Measurements from ENCODE around the gene GDF15.
"Not testable (repeated sequence)": the region's sequence is repeated elsewhere in the genome, so short reads cannot be mapped to it uniquely, and the experiment has no call there.

Gene GDF15

DNA sequence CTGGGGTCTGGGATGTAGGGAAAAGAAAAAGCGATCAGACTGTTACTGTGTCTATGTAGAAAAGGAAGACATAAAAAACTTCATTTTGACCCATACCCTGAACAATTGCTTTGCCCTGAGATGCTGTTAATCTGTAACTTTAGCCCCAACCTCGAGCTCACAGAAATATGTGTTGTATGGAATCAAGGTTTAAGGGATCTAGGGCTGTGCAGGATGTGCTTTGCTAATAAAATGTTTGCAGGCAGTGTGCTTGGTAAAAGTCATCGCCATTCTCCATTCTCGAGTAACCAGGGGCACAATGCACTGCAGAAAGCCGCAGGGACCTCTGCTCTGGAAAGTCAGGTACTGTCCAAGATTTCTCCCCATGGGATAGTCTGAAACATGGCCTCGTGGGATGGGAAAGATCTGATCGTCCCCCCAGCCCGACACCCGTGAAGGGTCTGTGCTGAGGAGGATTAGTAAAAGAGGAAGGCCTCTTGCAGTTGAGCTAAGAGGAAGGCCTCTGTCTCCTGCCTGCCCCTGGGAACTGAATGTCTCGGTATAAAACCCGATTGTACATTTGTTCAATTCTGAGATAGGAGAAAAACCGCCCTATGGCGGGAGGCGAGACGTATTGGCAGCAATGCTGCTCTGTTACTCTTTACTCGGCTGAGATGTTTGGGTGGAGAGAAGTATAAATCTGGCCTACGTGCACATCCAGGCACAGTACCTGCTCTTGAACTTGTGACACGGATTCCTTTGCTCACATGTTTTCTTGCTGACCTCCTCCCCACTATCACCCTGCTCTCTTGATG lies 16.7 kb downstream of the GDF15 start:
- not testable (repeated sequence) for H3K4me1 Mint-ChIP-seq; H3K4me3 Mint-ChIP-seq; ATAC-seq (replicated peaks; ENCODE audit: extremely low read depth, poor library complexity, severe bottlenecking); DNase-seq (ENCODE audit: low spot score in 2 of 2); H3K36me3 Mint-ChIP-seq (ENCODE audit: insufficient read depth); H3K9me3 Mint-ChIP-seq
- H3K27me3 Mint-ChIP-seq, result peaks cover 31% of the 10 kb centered on the region
- H3K27ac Mint-ChIP-seq (ENCODE audit: low read depth), result peak overlapping the region; percentile 52

DNA sequence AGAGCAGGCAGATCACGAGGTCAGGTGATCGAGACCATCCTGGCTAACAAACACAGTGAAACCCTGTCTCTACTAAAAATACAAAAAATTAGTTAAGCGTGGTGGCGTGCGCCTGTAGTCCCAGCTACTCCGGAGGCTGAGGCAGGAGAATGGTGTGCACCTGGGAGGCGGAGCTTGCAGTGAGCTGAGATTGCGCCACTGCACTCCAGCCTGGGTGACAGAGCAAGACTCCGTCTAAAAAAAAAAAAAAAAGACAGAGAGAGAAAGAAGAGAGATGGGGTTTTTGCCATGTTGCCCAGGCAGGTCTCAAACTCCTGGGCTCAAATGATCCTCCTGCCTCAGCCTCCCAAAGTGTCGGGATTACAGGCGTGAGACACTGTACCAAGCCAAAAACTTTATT lies 19.8 kb downstream of the GDF15 start:
- not testable (repeated sequence) for H3K27ac Mint-ChIP-seq (ENCODE audit: low read depth); DNase-seq (ENCODE audit: low spot score in 2 of 2); H3K36me3 Mint-ChIP-seq (ENCODE audit: insufficient read depth); H3K4me3 Mint-ChIP-seq; ATAC-seq (replicated peaks; ENCODE audit: extremely low read depth, poor library complexity, severe bottlenecking); H3K9me3 Mint-ChIP-seq; H3K4me1 Mint-ChIP-seq
- peaks cover 23% of the 10 kb centered on the region for H3K27me3 Mint-ChIP-seq

DNA sequence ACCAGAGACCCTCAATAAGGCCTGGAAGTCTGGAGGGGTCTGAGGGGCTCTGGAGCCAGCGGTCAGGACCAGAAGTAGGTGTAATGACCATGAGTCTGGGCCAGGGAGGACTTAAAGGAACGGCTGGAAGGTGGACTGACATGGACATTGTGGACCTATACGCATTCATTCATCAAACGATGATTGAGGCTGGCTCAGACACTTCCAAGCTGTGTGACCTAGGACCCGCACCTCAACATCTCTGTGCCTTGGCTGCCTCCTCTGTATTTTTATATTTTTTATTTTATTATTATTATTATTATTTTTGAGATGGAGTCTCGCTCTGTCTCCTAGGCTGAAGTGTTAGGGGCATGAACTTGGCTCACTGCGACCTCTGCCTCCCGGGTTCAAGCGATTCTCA lies 20.8 kb downstream of the GDF15 start:
- Mint-ChIP-seq H3K9me3 (no peaks in the 10 kb centered on the region), H3K27me3 (peaks cover 14% of the 10 kb centered on the region), H3K4me1 (peaks cover 7% of the 10 kb centered on the region), H3K27ac (ENCODE audit: low read depth) (no peak overlapping the region), H3K36me3 (ENCODE audit: insufficient read depth) (peaks cover 1% of the 10 kb centered on the region), H3K4me3 (no peak overlapping the region)
- no peak for DNase-seq (ENCODE audit: low spot score in 2 of 2)
- ATAC-seq (replicated peaks; ENCODE audit: extremely low read depth, poor library complexity, severe bottlenecking), result no peak

DNA sequence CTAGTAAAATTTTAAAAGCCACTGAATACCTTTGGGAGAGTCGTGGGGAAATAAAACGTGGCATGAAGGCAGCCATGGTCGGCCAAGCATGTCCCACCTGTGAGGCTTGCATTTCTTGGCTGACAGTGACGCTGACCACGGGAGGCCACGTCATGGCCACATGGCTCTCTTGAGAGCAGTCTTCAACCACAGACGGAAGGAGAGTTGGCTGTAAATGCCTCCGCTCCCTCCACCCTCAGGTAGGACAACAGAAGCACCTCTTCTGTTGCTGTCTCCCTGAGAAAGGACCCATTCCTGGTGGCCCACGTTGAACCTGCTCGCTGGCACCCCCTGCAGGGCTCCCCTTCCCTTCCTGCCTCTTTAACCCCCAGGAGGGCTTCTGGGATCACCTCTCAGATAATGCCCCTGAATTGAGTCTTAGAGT lies 22.1 kb downstream of the GDF15 start:
- no peak for ATAC-seq (replicated peaks; ENCODE audit: extremely low read depth, poor library complexity, severe bottlenecking)
- H3K27ac Mint-ChIP-seq (ENCODE audit: low read depth), result no peak overlapping the region

DNA sequence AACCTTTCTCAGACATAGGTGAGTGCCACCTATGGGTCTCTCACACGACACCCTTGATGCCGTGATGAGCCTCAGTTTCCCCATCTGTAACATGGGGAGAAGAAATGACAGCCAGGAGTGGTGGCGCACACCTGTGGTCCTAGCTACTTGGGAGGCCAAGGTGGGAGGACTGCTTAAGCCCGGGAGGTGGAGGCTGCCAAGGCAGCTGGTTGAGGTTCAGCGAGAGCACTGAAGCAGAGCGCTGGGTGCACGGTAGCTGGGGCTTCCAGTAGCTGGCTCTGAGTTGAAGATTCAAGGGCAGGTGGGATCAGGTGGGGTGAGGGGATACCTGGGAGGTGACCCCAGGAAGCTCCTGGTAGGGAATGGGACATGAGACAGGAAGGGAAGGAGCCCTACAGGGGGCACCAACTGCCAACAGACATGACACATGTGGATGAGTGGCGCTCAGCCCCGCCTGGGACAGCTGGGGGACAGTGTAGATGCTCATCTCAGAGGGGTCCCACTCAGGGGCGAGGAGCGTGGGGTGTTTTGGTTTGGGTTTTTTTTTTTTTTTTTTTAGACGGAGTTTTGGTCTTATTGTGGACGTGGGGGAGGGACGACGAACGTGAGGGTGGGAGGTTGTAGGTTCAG lies 26.8 kb downstream of the GDF15 start:
- ATAC-seq (replicated peaks; ENCODE audit: extremely low read depth, poor library complexity, severe bottlenecking) (no peak), DNase-seq (ENCODE audit: low spot score in 2 of 2) (no peak)
- no peaks in the 10 kb centered on the region for H3K27me3 Mint-ChIP-seq
- peaks cover 31% of the 10 kb centered on the region for H3K4me1 Mint-ChIP-seq
- no peak overlapping the region for H3K4me3 Mint-ChIP-seq
- H3K27ac Mint-ChIP-seq (ENCODE audit: low read depth), result no peak overlapping the region
- no peaks in the 10 kb centered on the region for H3K9me3 Mint-ChIP-seq
- peaks cover 5% of the 10 kb centered on the region for H3K36me3 Mint-ChIP-seq (ENCODE audit: insufficient read depth)

More for the DNA sequence above, 22.1 kb downstream of the GDF15 start:
- Mint-ChIP-seq H3K36me3 (ENCODE audit: insufficient read depth) (peaks cover 1% of the 10 kb centered on the region), H3K4me1 (peaks cover 7% of the 10 kb centered on the region), H3K9me3 (no peaks in the 10 kb centered on the region), H3K4me3 (no peak overlapping the region), H3K27me3 (peaks cover 5% of the 10 kb centered on the region)
- no peak for DNase-seq (ENCODE audit: low spot score in 2 of 2)

DNA sequence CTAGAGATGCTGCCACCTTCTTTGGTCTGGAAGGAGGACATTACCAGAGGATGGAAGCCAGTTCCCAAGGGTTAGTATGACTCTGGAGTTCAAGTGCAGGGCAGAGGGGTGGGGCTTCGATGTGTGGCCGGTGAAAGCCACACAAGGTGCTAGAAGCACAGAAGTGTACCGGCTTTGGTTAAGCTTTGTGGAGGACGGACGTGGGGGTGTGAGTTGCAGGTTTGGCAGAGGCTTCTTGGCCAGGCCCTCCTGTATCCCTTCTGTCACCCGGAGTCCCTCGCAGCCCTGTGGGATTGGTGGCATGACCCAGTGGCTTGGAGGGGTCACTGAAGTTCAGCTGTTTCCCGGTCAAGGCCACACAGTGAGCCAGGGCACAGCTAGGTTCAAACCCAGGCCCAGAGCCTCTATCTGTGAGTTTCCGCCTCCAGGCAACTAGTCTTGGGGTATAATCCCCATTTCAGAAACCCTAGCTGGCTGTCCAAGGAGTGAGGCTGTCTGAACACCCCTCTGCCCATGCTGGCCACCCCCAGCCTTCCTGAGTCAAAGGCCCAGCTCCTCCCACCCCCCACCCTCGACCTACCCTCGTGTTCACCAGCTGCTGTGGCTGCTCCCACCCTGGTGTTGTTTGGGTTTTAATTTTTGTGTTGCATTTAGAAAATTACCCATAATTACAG lies 28.7 kb downstream of the GDF15 start:
- H3K36me3 Mint-ChIP-seq (ENCODE audit: insufficient read depth), result peaks cover 17% of the 10 kb centered on the region
- ATAC-seq (replicated peaks; ENCODE audit: extremely low read depth, poor library complexity, severe bottlenecking), result no peak
- H3K27ac Mint-ChIP-seq (ENCODE audit: low read depth), result peak overlapping the region; percentile 53
- no peak for DNase-seq (ENCODE audit: low spot score in 2 of 2)
- H3K4me3 Mint-ChIP-seq, result peak overlapping the region; percentile 34
- no peaks in the 10 kb centered on the region for H3K27me3 Mint-ChIP-seq
- peaks cover 44% of the 10 kb centered on the region for H3K4me1 Mint-ChIP-seq
- no peaks in the 10 kb centered on the region for H3K9me3 Mint-ChIP-seq

DNA sequence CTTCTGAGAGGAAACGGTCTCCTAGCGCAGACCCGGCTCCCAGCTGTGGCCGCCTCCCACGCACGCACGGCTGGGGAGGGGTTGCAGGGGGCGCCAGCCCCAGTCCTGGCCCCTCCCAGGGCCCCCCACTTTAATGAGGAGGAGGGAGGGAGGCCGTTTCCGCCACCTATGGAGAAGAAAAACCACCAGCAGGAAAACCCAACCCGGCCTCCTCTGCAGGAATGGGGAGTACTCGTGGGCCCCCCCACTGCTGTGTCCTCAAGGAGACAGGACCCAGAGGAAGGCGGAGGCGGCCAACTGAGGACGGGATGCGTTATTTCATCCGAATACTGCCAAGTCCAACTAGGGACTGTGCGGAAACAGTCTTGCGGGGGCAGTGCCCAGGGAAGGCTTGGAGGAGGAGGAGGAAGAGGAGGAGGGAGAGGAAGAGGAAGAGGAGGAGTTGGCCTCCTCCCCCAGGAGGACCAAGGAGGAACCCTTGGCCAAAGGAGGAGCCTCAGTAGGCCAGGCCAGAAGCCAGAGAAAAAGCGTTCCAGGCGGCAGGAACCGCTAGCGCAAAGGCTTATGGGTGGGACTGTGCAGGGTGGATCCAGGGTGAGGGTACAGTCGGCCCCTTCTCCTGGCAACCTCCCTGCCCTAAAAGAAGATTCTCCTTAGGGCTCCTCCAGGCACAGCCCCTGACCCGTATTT lies 29.4 kb downstream of the GDF15 start:
- H3K9me3 Mint-ChIP-seq, result no peaks in the 10 kb centered on the region
- H3K4me1 Mint-ChIP-seq, result peaks cover 48% of the 10 kb centered on the region
- peak overlapping the region; percentile 53 for H3K27ac Mint-ChIP-seq (ENCODE audit: low read depth)
- ATAC-seq (replicated peaks; ENCODE audit: extremely low read depth, poor library complexity, severe bottlenecking) (no peak), DNase-seq (ENCODE audit: low spot score in 2 of 2) (no peak)
- no peak overlapping the region for H3K4me3 Mint-ChIP-seq
- H3K27me3 Mint-ChIP-seq, result no peaks in the 10 kb centered on the region
- H3K36me3 Mint-ChIP-seq (ENCODE audit: insufficient read depth), result peaks cover 22% of the 10 kb centered on the region

DNA sequence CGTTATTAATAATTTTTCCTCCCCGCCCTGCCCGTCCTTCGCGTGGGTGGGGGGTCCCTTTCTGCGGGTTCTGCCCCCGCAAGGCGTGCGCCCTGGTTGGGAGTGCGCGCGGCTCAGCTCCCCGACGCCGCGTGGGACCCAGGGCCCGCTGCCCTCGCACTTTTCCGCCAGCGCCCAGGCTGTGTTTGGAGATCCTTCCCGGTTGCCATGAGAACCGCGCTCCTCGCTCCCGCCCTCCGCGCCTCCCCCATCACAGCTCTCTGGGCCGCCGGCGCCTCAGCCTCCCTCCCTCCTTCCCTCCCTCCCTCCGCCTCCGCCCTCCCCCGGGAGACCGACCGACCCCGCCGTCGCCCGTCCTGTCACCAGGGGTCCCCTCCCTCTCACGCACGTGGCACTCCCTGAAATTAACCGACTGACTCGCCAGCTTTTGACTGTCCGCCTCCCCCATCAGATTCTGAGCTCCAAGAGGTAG lies 30.9 kb downstream of the GDF15 start:
- peak; percentile 13 for ATAC-seq (replicated peaks; ENCODE audit: extremely low read depth, poor library complexity, severe bottlenecking)
- Mint-ChIP-seq H3K27ac (ENCODE audit: low read depth) (peak overlapping the region; percentile 93), H3K27me3 (no peaks in the 10 kb centered on the region), H3K4me1 (peaks cover 57% of the 10 kb centered on the region), H3K4me3 (peak overlapping the region; percentile 83), H3K9me3 (no peaks in the 10 kb centered on the region), H3K36me3 (ENCODE audit: insufficient read depth) (peaks cover 26% of the 10 kb centered on the region)
- peak in 1 of 2 donors; percentile 65 for DNase-seq (ENCODE audit: low spot score in 2 of 2)

DNA sequence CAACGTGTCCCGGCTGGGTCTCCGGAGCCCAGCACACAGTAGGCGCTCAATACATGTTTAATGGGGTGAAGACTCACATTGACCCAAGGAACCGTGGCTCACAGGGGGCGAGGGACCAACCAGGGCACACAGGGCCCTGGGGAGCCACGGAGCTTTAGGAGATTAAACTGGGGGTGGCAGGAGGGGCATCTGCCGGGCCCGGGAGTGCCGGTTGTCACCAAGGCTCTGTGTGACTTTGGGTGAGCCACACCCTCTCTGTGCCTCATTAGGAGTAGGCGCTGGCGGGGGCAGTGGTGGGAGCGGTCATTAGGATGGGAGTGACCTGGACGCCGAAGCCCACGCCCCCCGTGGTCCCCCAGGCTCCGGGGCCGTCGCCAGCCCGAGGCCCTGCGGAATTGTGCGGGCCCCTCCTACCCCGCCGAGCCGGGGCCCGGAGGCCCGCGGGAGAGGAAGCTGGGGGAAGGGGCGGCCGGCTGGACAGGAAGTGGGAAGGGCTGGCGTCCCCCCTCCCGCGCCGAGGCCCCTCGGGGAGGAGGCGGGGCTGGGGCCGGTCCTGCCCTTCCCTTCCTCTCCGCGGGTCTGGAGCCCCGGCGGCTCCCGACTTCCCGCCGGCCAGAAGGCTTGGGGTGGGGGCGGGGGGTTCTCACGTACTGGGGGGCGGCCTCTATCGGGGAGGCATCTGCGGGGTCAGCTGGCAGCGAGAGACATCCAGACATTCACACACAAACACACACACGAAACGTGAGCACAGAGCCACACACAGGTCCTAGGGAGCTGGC lies 31.5 kb downstream of the GDF15 start:
- DNase-seq (ENCODE audit: low spot score in 2 of 2) (no peak), ATAC-seq (replicated peaks; ENCODE audit: extremely low read depth, poor library complexity, severe bottlenecking) (no peak)
- peaks cover 26% of the 10 kb centered on the region for H3K36me3 Mint-ChIP-seq (ENCODE audit: insufficient read depth)

DNA sequence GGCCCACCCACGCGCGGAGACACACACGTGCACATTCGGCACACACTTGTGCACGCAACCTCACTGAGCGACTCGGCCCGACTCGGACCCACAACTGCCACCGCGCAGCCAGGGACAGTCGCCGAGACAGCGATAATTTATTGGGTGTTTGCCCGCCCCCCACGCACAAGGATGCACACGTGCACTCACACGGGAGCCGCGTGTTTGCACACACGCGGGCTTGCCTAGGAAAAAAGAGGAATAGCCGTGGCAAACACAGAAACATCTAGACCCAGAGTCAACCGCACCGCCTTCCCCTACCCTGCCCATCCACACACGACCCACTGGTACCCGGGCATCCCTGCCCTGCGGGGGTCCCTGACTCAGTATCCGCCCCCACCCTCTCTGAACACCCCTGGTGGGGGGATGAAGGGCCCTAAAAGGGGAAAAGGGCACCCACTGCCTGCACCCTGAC lies 32.1 kb downstream of the GDF15 start:
- DNase-seq (ENCODE audit: low spot score in 2 of 2), result no peak
- Mint-ChIP-seq H3K27me3 (no peaks in the 10 kb centered on the region), H3K27ac (ENCODE audit: low read depth) (peak overlapping the region; percentile 94), H3K36me3 (ENCODE audit: insufficient read depth) (peaks cover 26% of the 10 kb centered on the region), H3K4me1 (peaks cover 69% of the 10 kb centered on the region), H3K9me3 (no peaks in the 10 kb centered on the region), H3K4me3 (peak overlapping the region; percentile 83)
- no peak for ATAC-seq (replicated peaks; ENCODE audit: extremely low read depth, poor library complexity, severe bottlenecking)

More for the DNA sequence above, 31.5 kb downstream of the GDF15 start:
- peak overlapping the region; percentile 83 for H3K4me3 Mint-ChIP-seq
- H3K9me3 Mint-ChIP-seq, result no peaks in the 10 kb centered on the region
- peaks cover 63% of the 10 kb centered on the region for H3K4me1 Mint-ChIP-seq
- H3K27ac Mint-ChIP-seq (ENCODE audit: low read depth), result peak overlapping the region; percentile 94
- no peaks in the 10 kb centered on the region for H3K27me3 Mint-ChIP-seq

DNA sequence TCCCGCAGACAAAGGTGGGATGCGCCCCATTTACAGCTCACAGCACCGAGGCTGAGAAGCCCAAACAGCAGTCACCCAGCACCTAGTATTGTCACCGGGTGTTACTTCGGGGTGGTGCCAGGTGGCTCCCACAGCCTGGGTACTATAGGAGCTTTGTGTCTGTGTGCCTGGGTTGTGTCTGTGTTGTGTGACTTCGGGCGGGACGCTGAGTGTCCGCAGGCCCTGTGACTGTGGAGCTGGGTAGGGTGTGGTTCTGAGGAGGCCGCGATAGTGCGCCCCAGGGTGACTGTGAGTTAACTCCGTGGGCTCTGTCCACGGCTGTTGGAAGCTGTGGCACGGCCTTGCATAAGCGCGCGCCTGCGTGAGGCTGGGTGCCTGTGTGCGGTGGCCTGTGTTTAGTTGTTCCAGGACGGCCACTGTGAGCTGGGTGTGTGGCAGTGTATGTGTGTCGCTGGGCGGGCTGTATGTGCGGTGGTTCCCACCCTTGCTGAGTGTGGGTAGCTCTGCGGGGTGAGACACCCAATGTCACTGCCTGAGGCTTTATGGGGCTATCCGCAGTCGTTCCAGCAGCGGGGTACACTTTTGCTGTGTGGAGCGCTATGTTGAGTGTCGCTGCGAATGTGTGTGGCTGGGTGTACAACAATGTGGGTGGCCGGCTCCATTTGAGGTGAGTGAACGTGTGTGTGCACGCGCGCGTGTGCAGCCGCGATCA lies 32.7 kb downstream of the GDF15 start:
- H3K4me3 Mint-ChIP-seq, result peak overlapping the region; percentile 83
- no peaks in the 10 kb centered on the region for H3K9me3 Mint-ChIP-seq
- H3K27ac Mint-ChIP-seq (ENCODE audit: low read depth), result peak overlapping the region; percentile 94
- peak in 1 of 2 donors; percentile 48 for DNase-seq (ENCODE audit: low spot score in 2 of 2)
- peaks cover 75% of the 10 kb centered on the region for H3K4me1 Mint-ChIP-seq
- no peaks in the 10 kb centered on the region for H3K27me3 Mint-ChIP-seq
- H3K36me3 Mint-ChIP-seq (ENCODE audit: insufficient read depth), result peaks cover 28% of the 10 kb centered on the region
- peak; percentile 37 for ATAC-seq (replicated peaks; ENCODE audit: extremely low read depth, poor library complexity, severe bottlenecking)
